ENCODE results near the gene THSD4.

DNA sequence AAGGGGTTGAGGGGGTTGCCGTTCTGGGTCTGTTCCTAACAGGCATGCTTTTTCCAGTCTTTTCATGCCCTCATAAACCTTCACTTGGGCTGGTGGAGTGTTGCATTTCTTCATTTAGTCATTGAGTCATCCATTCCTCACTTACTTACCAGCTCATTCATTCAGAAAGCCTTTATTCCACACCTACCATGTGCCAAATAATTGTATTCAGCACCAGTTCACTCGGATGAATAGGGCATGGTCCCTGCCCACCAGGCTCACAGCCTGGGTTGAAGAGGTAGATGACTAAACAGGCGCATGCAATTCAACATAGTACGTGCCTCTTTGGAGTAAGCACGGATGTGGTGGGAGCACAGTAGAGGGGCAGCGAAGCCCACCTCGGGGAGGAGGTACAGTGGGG lies 35.1 kb upstream of the THSD4 start:
- TF ChIP-seq CTCF (conservative IDR thresholded peaks at IDR 0.05) (no peak), ZFX (IDR thresholded peaks at IDR 0.05) (no peak)

All from C4-2B (cell line).